ENCODE data around the gene TPRN.
A peak's percentile ranks its signal among the peaks of the same experiment; 100 is the strongest.

Gene TPRN

GRCh38 chr9:137188086-137188489, 12.5 kb downstream of the TPRN start:
- no peak for DNase-seq

GRCh38 chr9:137187386-137187785, 13.2 kb downstream of the TPRN start:
- no peak for DNase-seq

- no peak for DNase-seq
Measured at GRCh38 chr9:137186385-137186784, 14.2 kb downstream of the TPRN start.

- DNase-seq: no peak
Measured at GRCh38 chr9:137185921-137186320, 14.6 kb downstream of the TPRN start.

- no peak for DNase-seq
Measured at GRCh38 chr9:137184881-137185660, 15.5 kb downstream of the TPRN start.

GRCh38 chr9:137183980-137184595, 16.5 kb downstream of the TPRN start:
- DNase-seq: no peak

GRCh38 chr9:137182836-137183235, 17.7 kb downstream of the TPRN start:
- DNase-seq: no peak

GRCh38 chr9:137181680-137182079, 18.9 kb downstream of the TPRN start:
- DNase-seq: no peak

GRCh38 chr9:137180491-137180890, 20.1 kb downstream of the TPRN start:
- DNase-seq: no peak

GRCh38 chr9:137179761-137180160, 20.8 kb downstream of the TPRN start:
- DNase-seq: no peak

- DNase-seq: no peak
Measured at GRCh38 chr9:137178939-137179630, 21.5 kb downstream of the TPRN start.

GRCh38 chr9:137178201-137178938, 22.2 kb downstream of the TPRN start:
- no peak for DNase-seq

- peak; percentile 19 for DNase-seq
Measured at GRCh38 chr9:137176302-137177182, 24.0 kb downstream of the TPRN start.

GRCh38 chr9:137175345-137175961, 25.1 kb downstream of the TPRN start:
- DNase-seq: no peak

- DNase-seq: no peak
Measured at GRCh38 chr9:137174722-137175293, 25.7 kb downstream of the TPRN start.

GRCh38 chr9:137173796-137174664, 26.5 kb downstream of the TPRN start:
- no peak for DNase-seq

- DNase-seq: no peak
Measured at GRCh38 chr9:137172901-137173795, 27.4 kb downstream of the TPRN start.

GRCh38 chr9:137171149-137171900, 29.2 kb downstream of the TPRN start:
- DNase-seq: no peak

Measured in NCI-H1694 treated with DMSO at 0.1 percent for 48 hours (cell line).